GM15510 (cell line): ENCODE results near the gene CD8A.

Experiments
- POLR2A ChIP-seq: IDR thresholded peaks from 3 replicates; pipeline ENCODE4 v1.6.1; 2011; ENCODE audit warnings: borderline replicate concordance; ENCODE audit not compliant: insufficient read length; ENCODE audit errors: extremely low read depth

CD8A gene

DNA sequence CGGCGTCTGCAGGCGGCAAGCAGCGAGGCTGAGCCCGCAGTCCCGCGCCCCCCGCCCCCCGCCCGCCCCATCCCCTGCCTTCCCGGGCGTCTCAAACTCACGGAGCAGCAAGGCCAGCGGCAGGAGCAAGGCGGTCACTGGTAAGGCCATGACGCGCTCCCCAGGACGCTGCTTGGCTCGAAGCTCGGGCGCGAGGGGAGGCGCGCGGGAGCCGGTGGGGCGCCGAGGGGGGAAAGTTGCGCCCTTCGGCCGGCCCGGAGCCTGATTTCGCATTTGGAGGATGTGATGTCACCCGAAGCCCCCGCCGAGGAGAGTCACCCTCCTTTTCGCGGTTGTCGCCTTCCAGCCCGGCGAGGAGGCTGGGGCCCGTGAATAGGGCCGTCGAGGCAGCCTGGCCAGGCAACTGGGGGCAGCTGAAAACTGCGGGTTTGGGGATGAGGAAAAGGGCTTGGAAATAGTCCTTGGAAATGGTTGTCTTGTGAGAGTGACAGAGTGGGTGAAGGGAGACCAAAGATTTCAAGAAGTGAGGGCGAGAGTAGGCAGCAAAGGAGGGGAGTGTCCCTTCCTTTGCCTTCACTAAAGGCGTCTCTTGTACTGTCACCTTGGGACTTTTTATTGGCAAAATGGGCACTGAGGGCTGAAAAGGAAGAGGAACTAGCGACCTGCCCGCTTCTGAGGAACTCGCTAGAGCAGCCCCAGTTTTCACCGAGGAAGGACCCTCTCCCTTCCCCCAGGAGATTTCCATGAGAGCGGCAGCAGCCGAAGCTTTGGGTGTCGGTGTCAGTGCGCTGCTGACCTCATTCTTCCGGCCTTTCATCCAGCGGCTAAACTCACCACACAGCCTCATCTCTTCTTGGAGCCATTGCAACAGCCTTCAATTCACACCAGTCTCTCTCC lies at the start of gene CD8A:
Gene CD8A (minus strand): TSS at position 238 of the 897 bp plus-strand sequence. CDS start 88 bp downstream, at position 150.
- no peak for TF ChIP-seq POLR2A

DNA sequence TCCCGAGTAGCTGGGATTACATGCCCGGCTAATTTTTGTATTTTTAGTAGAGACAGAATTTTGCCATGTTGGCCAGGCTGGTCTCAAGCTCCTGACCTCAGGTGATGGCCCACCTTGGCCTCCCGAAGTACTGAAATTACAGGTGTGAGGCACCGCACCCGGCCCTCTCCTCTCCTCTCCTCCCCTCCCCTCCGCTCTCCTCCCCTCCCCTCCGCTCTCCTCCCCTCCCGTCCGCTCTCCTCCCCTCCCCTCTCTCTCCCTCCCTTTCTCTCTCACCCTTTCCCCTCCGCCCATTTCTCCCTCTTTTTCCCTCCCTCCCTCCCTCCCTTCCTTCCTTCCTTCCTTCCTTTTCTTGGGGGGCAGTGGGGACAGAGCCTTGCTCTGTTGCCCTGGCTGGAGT lies 42.6 kb upstream of the CD8A start:
- no peak for TF ChIP-seq POLR2A

GRCh38 chr2:86832334-86833096 lies 41.8 kb upstream of the CD8A start:
- no peak for TF ChIP-seq POLR2A

GRCh38 chr2:86831537-86831936 lies 40.8 kb upstream of the CD8A start:
- no peak for TF ChIP-seq POLR2A

GRCh38 chr2:86826951-86827350 lies 36.2 kb upstream of the CD8A start:
- no peak for TF ChIP-seq POLR2A

- no peak for TF ChIP-seq POLR2A
These were observed 35.1 kb upstream of the CD8A start for GRCh38 chr2:86825693-86826381.

DNA sequence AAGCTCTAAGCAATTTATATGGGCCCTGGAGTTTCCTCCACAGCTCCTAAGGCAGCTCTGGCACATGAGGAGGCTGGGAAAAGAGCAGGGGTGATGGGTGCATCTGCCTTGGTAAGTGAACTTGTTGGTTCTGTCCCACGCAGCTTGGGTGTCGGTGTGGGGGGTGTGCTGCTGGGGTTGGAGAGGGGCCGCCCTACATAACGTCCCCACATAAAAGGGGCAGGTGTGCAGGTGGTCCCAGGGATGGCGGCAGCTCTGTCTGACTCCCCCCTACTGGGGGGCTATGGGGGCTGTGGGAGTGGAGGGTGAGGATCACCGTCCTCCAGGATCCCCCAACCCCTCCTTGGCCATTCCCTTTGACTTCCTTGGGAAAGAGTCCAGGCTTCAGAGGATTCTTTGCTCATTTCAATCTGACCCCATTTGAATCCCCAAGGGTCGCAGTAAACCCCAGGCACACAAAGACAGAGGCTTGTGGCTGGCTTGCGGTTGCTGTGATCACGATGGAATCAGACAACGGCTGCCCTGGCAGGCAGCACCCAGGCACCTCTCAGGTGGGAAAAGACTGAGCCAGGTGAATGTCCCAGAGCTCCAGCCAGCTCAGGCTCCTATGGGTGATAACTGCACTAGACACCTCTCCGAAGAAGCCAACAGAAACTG lies 34.5 kb upstream of the CD8A start:
- no peak for TF ChIP-seq POLR2A

DNA sequence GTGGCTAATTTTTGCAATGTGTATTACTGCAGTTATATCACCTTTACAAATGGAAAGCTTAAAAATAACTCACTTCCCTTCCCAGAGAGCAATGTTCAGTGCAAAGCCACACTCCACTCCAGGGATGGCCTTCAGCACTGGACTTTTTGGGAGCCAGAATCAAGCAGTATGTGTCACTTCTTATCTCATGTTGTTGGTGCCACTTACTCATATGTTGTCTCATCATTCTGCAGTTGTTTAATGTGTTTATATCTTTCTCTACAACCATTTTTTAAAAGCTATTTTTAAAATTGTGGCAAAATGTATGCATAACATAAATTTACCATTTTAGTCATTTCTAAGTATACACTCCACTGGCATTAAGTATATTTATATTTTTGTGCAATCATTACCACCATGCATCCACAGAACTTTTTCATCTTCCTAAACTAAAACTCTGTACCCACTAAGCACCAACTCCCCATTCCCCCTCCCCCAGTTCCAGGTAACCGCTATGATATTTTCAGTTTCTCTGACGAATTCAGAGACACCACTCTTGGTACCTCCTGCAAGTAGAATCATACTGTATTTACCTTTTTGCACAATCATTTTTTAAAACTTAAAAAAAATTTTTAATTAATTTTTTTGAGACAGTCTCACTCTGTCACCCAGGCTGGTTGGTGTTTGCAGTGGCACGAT lies 32.1 kb upstream of the CD8A start:
- no peak for TF ChIP-seq POLR2A

- no peak for TF ChIP-seq POLR2A
These were observed 31.1 kb upstream of the CD8A start for GRCh38 chr2:86821842-86822241.

- no peak for TF ChIP-seq POLR2A
These were observed 30.6 kb upstream of the CD8A start for GRCh38 chr2:86821306-86821705.

DNA sequence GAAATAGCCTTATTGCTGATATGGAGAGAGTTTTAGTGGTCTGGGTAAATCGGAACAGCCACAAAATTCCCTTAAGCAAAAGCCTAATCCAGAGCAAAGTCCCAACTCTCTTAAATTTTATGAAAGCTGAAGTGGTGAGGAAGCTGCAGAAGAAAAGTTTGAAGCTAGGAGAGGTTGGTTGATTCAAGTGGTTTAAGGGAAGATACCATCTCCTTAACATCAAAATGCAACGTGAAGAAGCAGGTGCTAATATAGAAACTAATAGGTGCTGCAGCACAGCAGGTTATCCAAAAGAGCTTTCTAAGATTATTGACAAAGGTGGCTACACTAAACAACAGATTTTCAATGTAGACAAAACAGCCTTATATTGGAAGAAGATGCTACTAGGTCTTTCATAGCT lies 28.2 kb upstream of the CD8A start:
- TF ChIP-seq POLR2A = no peak

DNA sequence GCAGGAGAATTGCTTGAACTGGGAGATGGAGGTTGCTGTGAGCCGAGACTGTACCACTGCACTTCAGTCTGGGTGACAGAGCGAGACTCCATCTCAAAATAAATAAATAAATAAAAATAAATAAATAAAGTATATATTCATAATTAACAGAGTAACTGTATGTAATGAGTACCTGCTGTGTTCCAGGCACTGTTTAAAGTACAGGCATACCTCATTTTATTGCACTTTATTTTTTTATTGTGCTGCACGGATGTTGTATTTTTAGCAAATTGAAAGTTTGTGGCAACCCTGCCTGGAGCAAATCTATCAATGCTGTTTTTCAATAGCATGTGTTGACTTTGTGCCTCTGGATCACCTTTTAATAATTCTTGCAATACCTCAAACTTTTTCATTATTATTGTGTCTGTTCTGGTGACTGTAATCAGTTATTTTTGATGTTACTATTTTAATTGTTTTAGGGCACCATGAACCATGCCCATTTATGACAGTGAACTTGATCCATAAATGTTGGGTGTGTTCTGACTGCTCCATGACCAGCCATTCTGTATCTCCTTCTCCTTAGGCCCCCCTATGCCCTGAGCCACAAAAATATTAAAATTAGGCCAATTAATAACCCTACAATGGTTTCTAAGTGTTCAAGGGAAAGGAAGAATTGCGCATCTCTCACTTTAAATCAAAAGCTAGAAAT lies 27.5 kb upstream of the CD8A start:
- no peak for TF ChIP-seq POLR2A

GRCh38 chr2:86815611-86816010 lies 24.9 kb upstream of the CD8A start:
- no peak for TF ChIP-seq POLR2A
